Suprapubic skin (tissue), 4 donors: ENCODE data around the gene NELL1.

Experiments used
- CTCF ChIP-seq, 2 donors: fragments of 200-600 bp in 1 of 2; fragments of 450-650 bp in 1 of 2; sonication (generic) in 1 of 2; IDR thresholded peaks; one replicate each; pipeline ENCODE4 v1.5.1; 2016 to 2019; ENCODE audit warnings: antibody characterized with exemption in 2 of 2, mild to moderate bottlenecking in 1 of 2, moderate library complexity in 1 of 2
- EP300 ChIP-seq: sonication (generic); formaldehyde crosslinking; IDR thresholded peaks from one replicate; pipeline ENCODE4 v1.6.1; 2017; ENCODE audit warnings: antibody characterized with exemption
- POLR2A ChIP-seq, 2 donors: fragments of 450-650 bp; IDR thresholded peaks; one replicate each; pipeline ENCODE4 v1.6.1; 2017; ENCODE audit warnings: antibody characterized with exemption in 2 of 2, mild to moderate bottlenecking in 2 of 2, moderate library complexity in 2 of 2
- POLR2AphosphoS5 ChIP-seq, 3 donors: sonication (generic); formaldehyde crosslinking; IDR thresholded peaks; one replicate each; pipeline ENCODE4 v1.6.1; 2017; ENCODE audit warnings: antibody characterized with exemption in 3 of 3

GRCh38 chr11:21260101-21260500, 590.7 kb downstream of the NELL1 start:
- TF ChIP-seq POLR2A (IDR thresholded peaks at IDR 0.05): no peak
- no peak for TF ChIP-seq CTCF (IDR thresholded peaks at IDR 0.05)
- no peak for TF ChIP-seq EP300
- no peak for TF ChIP-seq POLR2AphosphoS5 (IDR thresholded peaks at IDR 0.05)
